GM21381 (cell line): ENCODE results near the gene TNS2.

Experiments
- ATAC-seq: cut with Tn5 transposase; IDR thresholded peaks from one replicate; pipeline ENCODE4 v1.9.1; 2021; ENCODE audit warnings: mild to moderate bottlenecking, moderate library complexity; ENCODE audit not compliant: unreplicated experiment

Gene TNS2

DNA sequence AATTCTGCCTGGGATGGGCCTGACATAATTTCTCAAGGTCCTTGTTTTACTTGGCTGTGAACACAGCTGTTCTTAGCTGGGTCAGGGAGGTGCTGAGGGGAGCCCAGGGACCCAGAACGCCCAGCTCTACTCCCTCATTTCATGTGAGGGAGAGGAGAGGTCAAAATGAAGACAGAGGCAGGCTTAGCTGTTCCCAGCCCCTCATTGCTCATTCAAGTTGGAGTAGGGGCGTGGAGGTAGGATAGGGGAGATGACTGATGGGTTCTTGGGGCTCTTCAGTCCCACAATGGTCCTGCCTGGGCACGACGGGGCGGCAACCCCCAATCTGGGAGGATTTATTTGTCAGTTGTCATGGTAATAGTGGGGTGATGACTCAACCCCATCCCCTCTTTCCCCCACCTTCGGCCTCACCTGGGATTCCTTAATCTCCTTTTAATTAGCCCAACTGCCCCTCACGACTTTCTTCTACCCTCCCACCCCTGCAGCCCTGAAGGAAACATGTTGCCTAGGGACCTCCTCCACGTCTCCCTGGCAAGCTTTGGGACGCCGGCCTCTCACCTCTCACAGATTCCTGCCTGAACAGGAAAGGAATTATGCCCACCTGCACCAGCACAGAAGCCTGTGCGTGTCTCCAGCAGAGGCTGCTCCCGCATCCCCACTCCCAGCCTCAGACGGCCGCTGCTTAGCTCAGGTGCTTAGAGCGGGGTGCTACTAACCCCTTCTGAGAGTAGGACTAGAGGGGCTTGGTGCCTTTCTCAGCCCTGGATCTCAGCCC lies 19.1 kb downstream of the TNS2 start:
- ATAC-seq: no peak

DNA sequence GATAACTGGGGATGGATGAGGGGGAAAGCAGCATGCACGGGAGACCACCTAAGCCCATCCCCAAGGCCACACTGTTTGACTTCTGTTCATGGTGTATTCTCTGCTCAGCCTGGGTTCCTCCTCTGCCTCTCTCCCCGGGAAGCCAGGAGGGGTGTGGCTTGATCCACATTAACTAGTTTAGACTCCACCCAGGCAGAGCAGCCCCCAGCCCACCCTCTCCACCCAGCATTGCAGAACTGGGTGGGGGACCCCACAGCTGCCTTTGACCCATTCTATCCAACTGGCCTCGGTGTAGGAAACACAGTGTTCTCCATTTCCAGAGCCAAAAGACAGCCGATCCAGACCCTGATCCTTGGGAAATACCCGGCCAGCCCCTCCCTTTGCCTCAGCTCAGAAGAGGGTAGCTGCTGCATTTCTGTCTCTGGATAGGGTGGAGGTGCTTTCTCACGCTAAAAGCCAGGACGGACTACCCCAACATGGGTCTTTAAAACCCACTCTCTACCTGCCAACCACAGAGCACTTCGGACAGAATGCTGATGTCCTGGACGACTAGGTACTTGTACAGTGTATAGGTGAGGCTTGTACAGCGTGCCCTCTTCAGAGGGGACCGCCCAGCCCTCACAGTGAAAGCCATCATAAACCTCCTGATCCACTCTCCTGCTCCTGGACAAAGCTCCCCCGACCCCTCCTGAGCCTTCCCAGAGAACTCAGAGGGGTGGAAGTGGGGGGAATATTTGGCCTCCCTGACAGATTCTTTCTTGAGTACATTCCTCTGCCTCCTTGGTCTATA lies 20.0 kb downstream of the TNS2 start:
- ATAC-seq: no peak

GRCh38 chr12:53070877-53071492 lies 21.1 kb downstream of the TNS2 start:
- ATAC-seq: no peak

DNA sequence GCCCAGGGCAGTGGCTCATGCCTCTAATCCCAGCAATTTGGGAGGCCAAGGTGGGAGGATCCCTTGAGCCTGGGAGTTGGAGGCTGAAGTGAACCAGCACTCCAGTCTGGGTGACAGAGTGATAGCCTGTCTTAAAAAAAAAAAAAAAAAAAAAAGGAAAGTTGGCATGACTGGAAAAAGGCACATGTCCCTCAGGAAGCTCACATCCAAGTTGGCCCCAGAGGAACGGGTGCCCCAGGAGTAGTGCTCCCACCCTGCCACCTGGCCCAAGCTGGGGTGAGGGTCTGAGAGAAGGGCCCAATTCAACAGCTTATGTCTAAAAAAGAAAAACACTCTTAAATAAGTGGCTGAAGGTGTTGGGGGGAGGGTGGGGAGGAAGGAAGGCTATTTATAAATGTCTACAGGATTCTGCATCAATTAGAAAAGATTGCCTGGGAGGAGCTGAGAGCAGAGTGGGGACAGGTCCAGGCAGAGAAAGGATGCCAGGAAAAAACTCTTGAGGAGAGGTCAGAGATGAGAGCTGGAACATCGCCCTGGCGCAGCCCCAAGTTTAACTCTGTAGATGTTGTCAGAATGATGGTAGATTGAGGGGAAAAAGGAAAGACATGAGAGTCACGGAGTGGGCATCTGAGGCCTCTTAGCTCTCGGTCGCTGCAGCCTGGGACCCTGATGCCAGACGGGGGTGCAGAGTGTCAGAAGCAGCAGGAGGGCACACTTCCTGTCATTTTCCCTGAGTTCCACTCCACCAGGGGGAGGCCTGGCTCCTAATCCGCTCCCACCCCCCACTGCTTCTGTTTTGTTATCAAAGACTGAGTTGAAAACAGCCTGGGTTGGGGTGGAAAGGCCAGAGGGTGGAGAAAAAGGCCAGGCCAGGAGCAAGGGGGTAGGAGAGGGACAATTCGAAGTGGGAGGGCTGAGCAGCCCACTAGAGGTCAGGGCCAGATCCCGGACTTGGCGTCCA lies 22.0 kb downstream of the TNS2 start:
- ATAC-seq: no peak

- ATAC-seq: no peak
Measured at GRCh38 chr12:53073881-53074280, 24.0 kb downstream of the TNS2 start.

- ATAC-seq: no peak
Measured at GRCh38 chr12:53074283-53074998, 24.6 kb downstream of the TNS2 start.

GRCh38 chr12:53074999-53075370 lies 25.1 kb downstream of the TNS2 start:
- ATAC-seq: no peak

GRCh38 chr12:53076461-53076860 lies 26.6 kb downstream of the TNS2 start:
- no peak for ATAC-seq

- ATAC-seq: no peak
Measured at GRCh38 chr12:53077030-53077429, 27.2 kb downstream of the TNS2 start.

DNA sequence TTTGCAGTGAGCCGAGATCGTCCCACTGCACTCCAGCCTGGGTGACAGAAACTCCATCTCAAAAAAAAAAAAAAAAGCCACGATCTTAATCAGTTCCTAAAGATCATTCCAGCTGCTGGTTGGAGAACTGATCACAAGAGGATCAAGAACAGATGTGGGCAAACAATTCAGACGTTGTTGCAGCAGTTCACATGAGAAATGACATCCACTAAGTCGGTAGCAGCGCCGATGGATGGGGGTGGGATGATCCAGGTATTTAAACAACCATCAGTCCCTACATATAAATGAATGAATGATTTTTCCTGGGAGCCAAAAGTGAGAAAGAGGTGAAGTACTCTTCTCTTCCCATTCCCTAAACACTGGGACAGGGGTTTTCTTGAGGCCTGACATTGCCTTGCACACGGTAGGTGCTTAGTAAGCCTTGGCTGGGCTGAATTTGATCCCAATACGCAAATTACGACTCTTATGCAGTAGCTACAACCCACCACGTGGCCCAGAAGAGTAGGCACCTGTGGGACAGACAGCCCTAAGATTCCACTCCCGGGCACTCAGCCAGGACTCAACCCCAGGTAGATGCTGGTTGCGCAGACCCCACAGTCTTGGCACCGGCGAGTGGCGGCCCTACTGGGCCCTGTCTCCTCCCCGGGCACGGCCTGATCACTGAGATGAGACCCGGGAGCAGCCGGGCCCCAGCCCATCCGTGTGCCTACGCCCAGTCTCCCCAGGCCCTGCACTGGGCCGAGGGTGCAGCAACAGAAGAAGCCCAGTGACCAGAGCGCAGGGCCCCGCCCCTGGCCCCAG lies 28.8 kb downstream of the TNS2 start:
- ATAC-seq: no peak

DNA sequence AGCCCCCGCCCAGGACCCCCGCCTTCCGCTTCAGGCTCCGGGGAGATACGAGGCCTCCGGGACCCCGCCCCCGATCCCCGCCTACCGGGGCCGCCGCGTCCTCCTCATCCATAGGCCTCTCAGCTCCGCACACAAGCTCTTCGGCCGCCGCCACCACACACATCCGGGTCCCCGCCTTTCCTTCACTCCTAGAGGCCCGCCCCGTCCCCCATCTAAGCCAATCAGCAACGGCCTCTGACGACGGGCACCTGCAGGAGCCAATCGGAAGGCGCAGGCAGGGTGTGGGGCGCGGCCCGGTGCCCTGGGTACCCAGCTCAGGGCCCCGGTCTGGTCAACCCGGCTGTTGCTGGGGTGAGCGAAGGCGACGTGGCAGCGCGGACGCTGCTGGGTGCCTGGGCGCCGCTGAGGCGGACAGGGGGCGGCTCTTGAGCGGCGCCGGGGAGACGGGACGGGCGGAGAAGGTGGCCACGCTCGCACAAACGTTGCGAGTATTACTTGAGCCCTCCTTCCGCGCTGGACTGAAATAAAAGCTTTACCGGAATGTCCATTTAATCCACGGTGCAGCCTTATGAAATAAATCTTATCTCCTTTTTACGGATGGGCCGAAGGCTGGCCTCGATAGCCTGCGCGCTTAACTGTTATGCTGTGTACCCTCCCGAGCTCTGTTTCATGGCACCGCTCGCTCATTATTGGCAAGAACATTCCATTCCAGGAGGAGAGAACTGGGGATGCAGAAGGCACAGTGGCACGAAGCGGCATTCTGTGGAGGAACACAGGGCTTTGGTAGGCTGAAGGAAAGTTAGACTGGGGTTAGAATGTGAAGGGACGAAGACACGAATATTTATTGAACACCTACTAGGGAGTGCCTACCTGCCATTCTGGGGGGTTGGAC lies 29.6 kb downstream of the TNS2 start, which contains the start of gene SPRYD3:
Gene SPRYD3, minus strand, starts transcription at position 165 of the 892 bp plus-strand sequence. Its CDS starts 57 bp downstream, at position 108.
- ATAC-seq: peak; percentile 98

DNA sequence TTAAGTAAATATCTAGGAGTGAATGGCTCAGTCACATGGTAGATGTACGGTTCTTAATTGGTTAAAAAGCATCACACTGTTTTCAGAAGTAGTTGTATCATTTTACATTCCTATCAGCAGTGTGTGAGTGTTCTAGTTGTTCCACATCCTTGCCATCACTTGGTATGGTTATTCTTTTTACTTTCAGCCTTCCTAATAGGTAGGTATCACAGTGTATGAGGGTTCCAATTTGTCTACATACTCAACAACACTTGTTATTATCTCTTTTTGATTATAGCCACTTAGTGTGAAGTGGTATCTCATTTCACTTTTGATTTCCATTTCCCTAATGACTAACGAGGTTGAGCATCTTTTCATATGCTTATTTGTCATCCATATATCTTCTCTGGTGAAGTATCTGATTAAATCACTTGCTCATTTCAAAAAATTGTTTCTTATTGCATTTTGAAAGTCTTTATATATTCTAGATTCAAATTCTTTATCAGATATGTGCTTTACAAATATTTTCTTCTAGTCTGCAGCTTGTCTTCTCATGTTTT lies 32.8 kb downstream of the TNS2 start:
- no peak for ATAC-seq

- no peak for ATAC-seq
Measured at GRCh38 chr12:53086361-53086760, 36.5 kb downstream of the TNS2 start.

GRCh38 chr12:53090105-53090504 lies 40.2 kb downstream of the TNS2 start:
- no peak for ATAC-seq

- ATAC-seq: no peak
Measured at GRCh38 chr12:53090554-53090953, 40.7 kb downstream of the TNS2 start.

DNA sequence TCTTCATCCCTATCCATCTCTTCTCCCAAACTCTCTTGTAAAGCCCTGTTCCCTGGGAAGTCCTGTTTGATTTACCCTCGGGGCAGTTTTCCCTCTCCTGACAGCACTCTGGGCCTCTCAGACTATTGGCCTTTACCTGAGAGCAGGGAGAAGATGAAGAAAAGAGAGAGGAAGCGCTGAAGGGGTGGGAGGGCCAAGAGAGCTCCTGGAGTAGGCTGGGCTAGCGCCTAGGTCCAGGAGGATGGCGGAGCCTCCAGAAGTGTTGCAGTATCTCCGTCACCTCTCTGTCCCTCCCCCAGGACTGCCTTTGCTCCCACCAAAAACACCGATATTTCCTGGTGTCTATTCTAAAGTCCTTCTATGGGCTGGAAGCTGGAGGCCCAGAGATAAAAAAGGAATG lies 41.9 kb downstream of the TNS2 start:
- no peak for ATAC-seq

- ATAC-seq: no peak
Measured at GRCh38 chr12:53093777-53094393, 44.0 kb downstream of the TNS2 start.
